T-cell (primary cell): ENCODE data around the gene ROR2. TPM values are rescaled to one million over a fixed set of nuclear protein-coding genes. Genes with fewer than 3 reads are reported as not detected.
A peak's percentile ranks its signal among the peaks of the same experiment; 100 is the strongest.

ENCODE experiments used
- ATAC-seq, 4 experiments: fragments of 200-7000 bp in 3 of 4; fragments of 150-1000 bp in 1 of 4; cut with Tn5 transposase; replicated peaks in 1 of 4; 1 replicate in 3 of 4; 2 replicates in 1 of 4; pipeline ENCODE4 v1.10.0; 2021; ENCODE audit warnings: moderate library complexity in 3 of 4, mild to moderate bottlenecking in 2 of 4, moderate number of reproducible peaks in 1 of 4
- CTCF ChIA-PET, 2 donors: fragments of 300-600 bp; sonication (Branson Sonifier 250); formaldehyde crosslinking; loops; one replicate each; lab custom pipeline; 2022; ENCODE audit warnings: antibody characterized with exemption in 2 of 2; lab: Charles Lee
- POLR2A ChIA-PET, 2 donors: fragments of 300-600 bp; sonication (Branson Sonifier 250); formaldehyde crosslinking; loops; one replicate each; lab custom pipeline; 2022; ENCODE audit warnings: antibody characterized with exemption in 2 of 2; lab: Charles Lee
- DNase-seq, 35 experiments: peaks; one replicate each; pipeline versions ENCODE4 v3.0.0 to v3.0.0-alpha.2; 2013 to 2023
- H3K27ac ChIP-seq: one replicate; pipeline ENCODE4 v1.5.1; 2013; ENCODE audit warnings: low read length
- H3K27me3 ChIP-seq, 2 experiments: replicated peaks in 1 of 2; 1 replicate in 1 of 2; 2 replicates in 1 of 2; pipeline versions ENCODE4 v1.6.1 to v1.7.0; 2013; ENCODE audit warnings: low read length in 1 of 2, mixed read lengths in 1 of 2; ENCODE audit not compliant: control insufficient read depth in 2 of 2, insufficient read depth in 2 of 2; ENCODE audit errors: extremely low read depth in 1 of 2
- H3K36me3 ChIP-seq, 2 donors: 1 replicate in 1 of 2; 2 replicates in 1 of 2; pipeline versions ENCODE4 v1.6.1 to v1.7.0; 2013; ENCODE audit warnings: low read length in 1 of 2; ENCODE audit not compliant: control insufficient read depth in 2 of 2, insufficient read depth in 1 of 2; ENCODE audit errors: extremely low read depth in 1 of 2
- H3K4me1 ChIP-seq, 2 experiments: 1 replicate in 1 of 2; 2 replicates in 1 of 2; pipeline versions ENCODE4 v1.6.1 to v1.7.0; 2013; ENCODE audit warnings: low read length in 2 of 2, mixed read lengths in 1 of 2; ENCODE audit not compliant: insufficient read depth in 2 of 2, control insufficient read depth in 1 of 2; ENCODE audit errors: extremely low read depth in 1 of 2
- H3K4me3 ChIP-seq, 2 donors: 1 replicate in 1 of 2; 2 replicates in 1 of 2; pipeline versions ENCODE4 v1.5.1 to v1.7.0; 2013; ENCODE audit warnings: mild to moderate bottlenecking in 2 of 2, low read length in 1 of 2, moderate library complexity in 1 of 2; ENCODE audit not compliant: control insufficient read depth in 1 of 2; ENCODE audit errors: extremely low read depth in 1 of 2
- H3K9me3 ChIP-seq: 2 replicates; pipeline ENCODE4 v1.7.0; 2013
- H3K27ac Mint-ChIP-seq, 2 donors: one replicate each; pipeline ENCODE4 v1.8.0; 2020 to 2021; ENCODE audit warnings: mild to moderate bottlenecking in 2 of 2, mixed read lengths in 2 of 2
- H3K27me3 Mint-ChIP-seq, 2 donors: one replicate each; pipeline ENCODE4 v1.8.0; 2021 to 2022; ENCODE audit warnings: mixed read lengths in 2 of 2
- H3K36me3 Mint-ChIP-seq: one replicate; pipeline ENCODE4 v1.8.0; 2021; ENCODE audit warnings: mixed read lengths
- H3K4me1 Mint-ChIP-seq, 3 donors: one replicate each; pipeline ENCODE4 v1.8.0; 2020 to 2022; ENCODE audit warnings: mixed read lengths in 3 of 3, mild to moderate bottlenecking in 1 of 3
- H3K4me3 Mint-ChIP-seq, 3 donors: one replicate each; pipeline ENCODE4 v1.8.0; 2020 to 2022; ENCODE audit warnings: mild to moderate bottlenecking in 3 of 3, mixed read lengths in 3 of 3, moderate library complexity in 3 of 3
- H3K9me3 Mint-ChIP-seq, 3 donors: one replicate each; pipeline ENCODE4 v1.8.0; 2020 to 2022; ENCODE audit warnings: mixed read lengths in 3 of 3
- WGBS: methylation state at CpG from one replicate; pipeline ENCODE4 v1.1.5; 2013; ENCODE audit warnings: missing lambda C conversion rate; ENCODE audit not compliant: insufficient coverage; 5-methylcytosine and 5-hydroxymethylcytosine counted together
- total RNA-seq, 35 experiments: library from RNA in 6 of 35; stranded (reverse) in 6 of 35; fragments of 120-200 nt in 1 of 35; gene quantifications; one replicate each; pipeline versions ENCODE4 v1.2.1 to v1.2.4 and lab custom pipeline; 2013 to 2026

Gene ROR2
- total RNA-seq, 5 donors from 2014 or later (not counting 1 experiment from before 2014, with no cell fraction given) = 0.07 to 0.28 (median 0.15) TPM; not detected in 1

DNA sequence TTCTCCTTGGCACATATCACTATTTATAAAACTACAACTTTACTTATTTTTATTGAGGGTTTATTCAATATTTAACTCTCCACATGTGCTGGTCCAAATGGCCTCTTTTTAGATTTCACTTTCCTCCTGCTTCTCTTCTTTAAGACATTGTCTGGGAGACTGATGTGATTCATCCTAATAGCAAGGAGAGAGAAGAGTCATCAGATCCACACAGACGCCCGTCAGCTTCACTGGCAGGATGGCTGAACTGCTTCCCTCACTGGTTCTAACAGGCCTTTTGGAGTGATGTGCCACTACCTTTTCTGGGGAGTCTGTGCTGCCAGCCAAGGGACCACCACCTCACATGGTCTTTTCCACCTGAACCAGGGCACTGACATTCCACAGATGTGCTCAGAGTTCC lies 16.5 kb upstream of the ROR2 start:
- no CpG with 5 or more reads among the region's 2 CpGs for WGBS
- Mint-ChIP-seq H3K27me3 (peaks cover 31 to 32% of the 10 kb centered on the region in 2 donors), H3K4me1 (no peaks in the 10 kb centered on the region), H3K27ac (no peak overlapping the region), H3K4me3 (no peak overlapping the region), H3K36me3 (no peaks in the 10 kb centered on the region), H3K9me3 (peaks cover 0 to 2% (median 0%) of the 10 kb centered on the region in 3 donors)
- no peak overlapping the region for H3K27ac ChIP-seq
- H3K4me3 ChIP-seq = no peak overlapping the region
- ATAC-seq (no peak), DNase-seq (no peak)
- peaks cover 0 to 4% of the 10 kb centered on the region in 2 experiments for H3K27me3 ChIP-seq
- no peaks in the 10 kb centered on the region for H3K9me3 ChIP-seq
- POLR2A ChIA-PET = no interaction called here
- no peaks in the 10 kb centered on the region for H3K36me3 ChIP-seq
- H3K4me1 ChIP-seq = no peaks in the 10 kb centered on the region
- CTCF ChIA-PET = no interaction called here

DNA sequence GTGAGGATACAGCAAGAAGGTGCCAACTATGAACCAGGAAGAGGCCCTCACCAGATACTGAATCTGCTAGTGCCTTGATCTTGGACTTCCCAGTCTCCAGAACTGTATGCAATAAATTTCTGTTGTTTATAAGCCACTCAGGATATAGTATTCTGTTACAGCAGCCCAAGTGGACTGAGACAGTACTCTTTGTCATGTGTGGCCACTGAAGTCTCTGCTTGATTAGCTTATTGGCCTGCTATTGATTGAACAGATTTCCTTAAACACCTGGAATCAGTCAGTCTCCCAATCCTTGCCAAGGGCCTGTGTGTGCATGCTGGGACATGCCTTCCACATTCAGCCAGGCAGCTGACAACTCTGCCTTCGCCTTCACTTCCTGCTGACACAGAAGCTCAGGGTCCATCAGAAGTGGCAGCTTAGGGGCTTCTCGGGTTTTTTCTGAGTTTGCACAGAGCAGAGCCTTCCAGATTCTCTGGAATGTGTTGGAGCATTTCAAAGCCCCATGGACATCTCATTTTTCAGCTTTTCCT lies 13.7 kb upstream of the ROR2 start:
- peaks cover 15 to 22% of the 10 kb centered on the region in 2 donors for H3K27me3 Mint-ChIP-seq

GRCh38 chr9:91960367-91960766 lies 10.3 kb upstream of the ROR2 start:
- POLR2A ChIA-PET = no interaction called here

More for the DNA sequence above, 13.7 kb upstream of the ROR2 start:
- H3K9me3 Mint-ChIP-seq = peaks cover 5 to 8% (median 6%) of the 10 kb centered on the region in 3 donors
- Histone ChIP-seq H3K4me3 (no peak overlapping the region), H3K36me3 (no peaks in the 10 kb centered on the region), H3K27ac (no peak overlapping the region), H3K9me3 (no peaks in the 10 kb centered on the region), H3K27me3 (peaks cover 0 to 3% of the 10 kb centered on the region in 2 experiments), H3K4me1 (no peaks in the 10 kb centered on the region)
- CTCF ChIA-PET = no interaction called here
- POLR2A ChIA-PET = no interaction called here
- H3K27ac Mint-ChIP-seq = no peak overlapping the region
- no peak overlapping the region for H3K4me3 Mint-ChIP-seq
- ATAC-seq (no peak), DNase-seq (no peak)
- WGBS = 79% methylated on average over 2 of the region's 2 CpGs
- H3K36me3 Mint-ChIP-seq = no peaks in the 10 kb centered on the region
- H3K4me1 Mint-ChIP-seq = no peaks in the 10 kb centered on the region

GRCh38 chr9:91958174-91958573 lies 8.1 kb upstream of the ROR2 start:
- no peaks in the 10 kb centered on the region for H3K9me3 ChIP-seq
- Mint-ChIP-seq H3K4me1 (no peaks in the 10 kb centered on the region), H3K27me3 (peaks cover 20 to 21% of the 10 kb centered on the region in 2 donors), H3K4me3 (no peak overlapping the region), H3K36me3 (no peaks in the 10 kb centered on the region), H3K9me3 (peaks cover 5 to 7% (median 6%) of the 10 kb centered on the region in 3 donors), H3K27ac (no peak overlapping the region)
- H3K27ac ChIP-seq = no peak overlapping the region
- ChIA-PET POLR2A (no interaction called here), CTCF (no interaction called here)
- peaks cover 0 to 3% of the 10 kb centered on the region in 2 experiments for H3K4me1 ChIP-seq
- H3K4me3 ChIP-seq = no peak overlapping the region
- no peak for ATAC-seq
- H3K36me3 ChIP-seq = no peaks in the 10 kb centered on the region
- DNase-seq = no peak
- H3K27me3 ChIP-seq = peaks cover 0 to 23% of the 10 kb centered on the region in 2 experiments
- 83% methylated on average over 2 of the region's 5 CpGs for WGBS

More at GRCh38 chr9:91960367-91960766, 10.3 kb upstream of the ROR2 start:
- Histone ChIP-seq H3K36me3 (no peaks in the 10 kb centered on the region), H3K9me3 (no peaks in the 10 kb centered on the region), H3K4me3 (no peak overlapping the region), H3K27ac (no peak overlapping the region), H3K27me3 (peaks cover 0 to 11% of the 10 kb centered on the region in 2 experiments), H3K4me1 (no peaks in the 10 kb centered on the region)
- H3K27ac Mint-ChIP-seq = no peak overlapping the region
- no peaks in the 10 kb centered on the region for H3K36me3 Mint-ChIP-seq
- DNase-seq (no peak), ATAC-seq (no peak)
- CTCF ChIA-PET = no interaction called here
- no peak overlapping the region for H3K4me3 Mint-ChIP-seq
- peaks cover 5 to 8% (median 6%) of the 10 kb centered on the region in 3 donors for H3K9me3 Mint-ChIP-seq
- H3K27me3 Mint-ChIP-seq = peaks cover 3 to 5% of the 10 kb centered on the region in 2 donors
- no peaks in the 10 kb centered on the region for H3K4me1 Mint-ChIP-seq
- WGBS = no CpG with 5 or more reads among the region's 1 CpG

GRCh38 chr9:91954841-91955471 lies 4.9 kb upstream of the ROR2 start:
- CTCF ChIA-PET = interaction anchor here in 1 of 2 donors (0.6 kb wide), 1 partner anchor 14 kb away, joined by 3 read pairs; no protein-coding TSS in a partner anchor
- Mint-ChIP-seq H3K27ac (no peak overlapping the region), H3K36me3 (no peaks in the 10 kb centered on the region), H3K4me1 (peaks cover 7% of the 10 kb centered on the region in 3 donors), H3K4me3 (no peak overlapping the region), H3K9me3 (peaks cover 0 to 4% (median under 1%) of the 10 kb centered on the region in 3 donors), H3K27me3 (peaks cover 45 to 48% of the 10 kb centered on the region in 2 donors)
- Histone ChIP-seq H3K27ac (no peak overlapping the region), H3K4me1 (peaks cover 0 to 8% of the 10 kb centered on the region in 2 experiments), H3K4me3 (no peak overlapping the region), H3K36me3 (no peaks in the 10 kb centered on the region), H3K27me3 (peaks cover 4 to 44% of the 10 kb centered on the region in 2 experiments), H3K9me3 (no peaks in the 10 kb centered on the region)
- POLR2A ChIA-PET = no interaction called here
- peak in 1 of 35 experiments; percentile 16 for DNase-seq
- WGBS = 23% methylated on average over 3 of the region's 6 CpGs
- ATAC-seq = no peak

DNA sequence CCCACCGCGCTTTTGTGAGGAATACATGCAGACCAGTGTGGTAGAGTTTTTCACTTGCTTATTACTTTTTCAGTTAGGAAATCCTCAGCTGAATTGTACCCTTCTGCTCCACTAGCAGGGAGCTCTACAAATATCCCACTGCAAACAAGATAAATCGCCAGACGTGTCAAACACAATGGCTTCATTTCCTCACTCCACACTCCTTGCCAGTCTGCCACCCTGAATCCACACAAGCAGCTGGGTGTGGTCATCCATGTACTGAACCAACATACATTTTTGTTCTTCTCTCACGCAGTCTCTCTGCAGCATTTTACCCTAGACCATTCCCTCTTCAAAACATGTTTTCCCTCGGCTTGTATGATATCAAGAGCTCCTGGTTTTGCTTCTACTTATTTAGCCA lies 3.7 kb upstream of the ROR2 start:
- POLR2A ChIA-PET = no interaction called here
- ATAC-seq (no peak), DNase-seq (no peak)
- Histone ChIP-seq H3K27me3 (peaks cover 4 to 55% of the 10 kb centered on the region in 2 experiments), H3K4me1 (peaks cover 0 to 20% of the 10 kb centered on the region in 2 experiments), H3K27ac (no peak overlapping the region), H3K9me3 (no peaks in the 10 kb centered on the region), H3K4me3 (no peak overlapping the region), H3K36me3 (no peaks in the 10 kb centered on the region)
- Mint-ChIP-seq H3K9me3 (peaks cover 0 to 4% (median 0%) of the 10 kb centered on the region in 3 donors), H3K27ac (no peak overlapping the region), H3K27me3 (peaks cover 45 to 48% of the 10 kb centered on the region in 2 donors), H3K4me1 (peaks cover 7% of the 10 kb centered on the region in 3 donors), H3K4me3 (no peak overlapping the region), H3K36me3 (no peaks in the 10 kb centered on the region)
- CTCF ChIA-PET = interaction anchor here in 1 of 2 donors (0.6 kb wide), 2 partner anchors 69 to 183 kb away, joined by 3 read pairs; no protein-coding TSS in a partner anchor
- WGBS = 87% methylated on average over 4 of the region's 6 CpGs
